C4-2B (cell line): ENCODE measurements around the gene PTCHD1.

Source experiments
- H3K27ac ChIP-seq: fragments of 450-650 bp; 2 replicates; pipeline ENCODE4 v1.5.1; 2017
- ZFX ChIP-seq: fragments of 450-650 bp; IDR thresholded peaks from 2 replicates; pipeline ENCODE4 v1.6.1; 2017
- TF ChIP-seq, protein P1 (sequence below): fragments of 450-650 bp; conservative IDR thresholded peaks from 2 replicates; pipeline ENCODE4 v1.5.1; 2017; ENCODE audit warnings: mild to moderate bottlenecking

The PTCHD1 gene

DNA sequence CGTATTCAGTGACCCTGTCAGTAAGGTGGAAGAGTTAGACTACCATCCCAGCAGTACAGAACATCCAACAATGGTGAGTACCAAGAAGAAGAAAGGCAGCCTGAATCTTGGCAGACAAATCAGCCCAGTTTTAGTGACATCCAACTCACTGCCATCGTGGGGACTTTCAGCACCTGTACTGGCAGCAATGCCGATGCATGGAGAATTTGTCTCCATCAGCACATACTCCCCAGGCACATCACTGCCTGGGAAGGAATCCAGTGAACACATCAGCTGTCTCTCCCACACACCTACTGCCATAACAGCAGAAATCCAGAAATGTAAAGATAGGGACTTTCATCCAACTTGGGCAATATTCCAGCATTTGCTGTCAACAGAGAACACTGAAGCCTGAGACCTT, 29.8 kb downstream of the PTCHD1 start:
- no peak overlapping the region for H3K27ac ChIP-seq
- TF ChIP-seq, protein P1, sequence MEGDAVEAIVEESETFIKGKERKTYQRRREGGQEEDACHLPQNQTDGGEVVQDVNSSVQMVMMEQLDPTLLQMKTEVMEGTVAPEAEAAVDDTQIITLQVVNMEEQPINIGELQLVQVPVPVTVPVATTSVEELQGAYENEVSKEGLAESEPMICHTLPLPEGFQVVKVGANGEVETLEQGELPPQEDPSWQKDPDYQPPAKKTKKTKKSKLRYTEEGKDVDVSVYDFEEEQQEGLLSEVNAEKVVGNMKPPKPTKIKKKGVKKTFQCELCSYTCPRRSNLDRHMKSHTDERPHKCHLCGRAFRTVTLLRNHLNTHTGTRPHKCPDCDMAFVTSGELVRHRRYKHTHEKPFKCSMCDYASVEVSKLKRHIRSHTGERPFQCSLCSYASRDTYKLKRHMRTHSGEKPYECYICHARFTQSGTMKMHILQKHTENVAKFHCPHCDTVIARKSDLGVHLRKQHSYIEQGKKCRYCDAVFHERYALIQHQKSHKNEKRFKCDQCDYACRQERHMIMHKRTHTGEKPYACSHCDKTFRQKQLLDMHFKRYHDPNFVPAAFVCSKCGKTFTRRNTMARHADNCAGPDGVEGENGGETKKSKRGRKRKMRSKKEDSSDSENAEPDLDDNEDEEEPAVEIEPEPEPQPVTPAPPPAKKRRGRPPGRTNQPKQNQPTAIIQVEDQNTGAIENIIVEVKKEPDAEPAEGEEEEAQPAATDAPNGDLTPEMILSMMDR = no peak
- no peak for TF ChIP-seq ZFX

GRCh38 chrX:23365541-23365940, 30.9 kb downstream of the PTCHD1 start:
- no peak for TF ChIP-seq ZFX
- TF ChIP-seq, protein P1 = no peak
- H3K27ac ChIP-seq = no peak overlapping the region

- no peak for TF ChIP-seq ZFX
- TF ChIP-seq, protein P1 = no peak
- H3K27ac ChIP-seq = no peak overlapping the region
Observed at GRCh38 chrX:23366914-23367313, 32.3 kb downstream of the PTCHD1 start.

GRCh38 chrX:23369027-23369426, 34.4 kb downstream of the PTCHD1 start:
- no peak overlapping the region for H3K27ac ChIP-seq
- no peak for TF ChIP-seq ZFX
- TF ChIP-seq, protein P1 = no peak

GRCh38 chrX:23372220-23372902, 37.7 kb downstream of the PTCHD1 start:
- no peak for TF ChIP-seq ZFX
- TF ChIP-seq, protein P1 = no peak
- no peak overlapping the region for H3K27ac ChIP-seq

GRCh38 chrX:23373129-23373804, 38.6 kb downstream of the PTCHD1 start:
- no peak for TF ChIP-seq ZFX
- TF ChIP-seq, protein P1 = no peak
- no peak overlapping the region for H3K27ac ChIP-seq

- no peak for TF ChIP-seq ZFX
- TF ChIP-seq, protein P1 = no peak
- H3K27ac ChIP-seq = no peak overlapping the region
Observed at GRCh38 chrX:23374291-23374690, 39.6 kb downstream of the PTCHD1 start.
